ENCODE data around the gene CTDSPL.

The CTDSPL gene

GRCh38 chr3:37996785-37997301 lies 135.2 kb downstream of the CTDSPL start:
- in situ Hi-C loops (cut with MboI; ENCODE audit: low sequenced_read_pairs), result no loop called here

GRCh38 chr3:37997342-37997741 lies 135.7 kb downstream of the CTDSPL start:
- in situ Hi-C loops (cut with MboI; ENCODE audit: low sequenced_read_pairs), result no loop called here

- in situ Hi-C loops (cut with MboI; ENCODE audit: low sequenced_read_pairs), result no loop called here
Measured at GRCh38 chr3:37997791-37998370, 136.2 kb downstream of the CTDSPL start.

GRCh38 chr3:37999836-38000235 lies 138.2 kb downstream of the CTDSPL start:
- in situ Hi-C loops (cut with MboI; ENCODE audit: low sequenced_read_pairs), result no loop called here

GRCh38 chr3:38000242-38000916 lies 138.7 kb downstream of the CTDSPL start:
- in situ Hi-C loops (cut with MboI; ENCODE audit: low sequenced_read_pairs), result no loop called here

GRCh38 chr3:38000965-38001455 lies 139.3 kb downstream of the CTDSPL start:
- in situ Hi-C loops (cut with MboI; ENCODE audit: low sequenced_read_pairs), result no loop called here

GRCh38 chr3:38001456-38002081 lies 139.9 kb downstream of the CTDSPL start:
- in situ Hi-C loops (cut with MboI; ENCODE audit: low sequenced_read_pairs), result no loop called here

- in situ Hi-C loops (cut with MboI; ENCODE audit: low sequenced_read_pairs), result no loop called here
Measured at GRCh38 chr3:38002291-38002876, 140.7 kb downstream of the CTDSPL start.

- in situ Hi-C loops (cut with MboI; ENCODE audit: low sequenced_read_pairs), result no loop called here
Measured at GRCh38 chr3:38002940-38003339, 141.3 kb downstream of the CTDSPL start.

- in situ Hi-C loops (cut with MboI; ENCODE audit: low sequenced_read_pairs), result no loop called here
Measured at GRCh38 chr3:38003371-38003816, 141.7 kb downstream of the CTDSPL start.

- in situ Hi-C loops (cut with MboI; ENCODE audit: low sequenced_read_pairs), result no loop called here
Measured at GRCh38 chr3:38003817-38004414, 142.2 kb downstream of the CTDSPL start.

- in situ Hi-C loops (cut with MboI; ENCODE audit: low sequenced_read_pairs), result no loop called here
Measured at GRCh38 chr3:38004415-38005075, 142.9 kb downstream of the CTDSPL start.

GRCh38 chr3:38005076-38006020 lies 143.7 kb downstream of the CTDSPL start:
- in situ Hi-C loops (cut with MboI; ENCODE audit: low sequenced_read_pairs), result no loop called here

GRCh38 chr3:38006031-38006430 lies 144.4 kb downstream of the CTDSPL start:
- in situ Hi-C loops (cut with MboI; ENCODE audit: low sequenced_read_pairs), result no loop called here

- in situ Hi-C loops (cut with MboI; ENCODE audit: low sequenced_read_pairs), result no loop called here
Measured at GRCh38 chr3:38006445-38006995, 144.8 kb downstream of the CTDSPL start.

GRCh38 chr3:38007754-38008090 lies 146.0 kb downstream of the CTDSPL start:
- in situ Hi-C loops (cut with MboI; ENCODE audit: low sequenced_read_pairs), result no loop called here

- in situ Hi-C loops (cut with MboI; ENCODE audit: low sequenced_read_pairs), result no loop called here
Measured at GRCh38 chr3:38008191-38008701, 146.6 kb downstream of the CTDSPL start.

- in situ Hi-C loops (cut with MboI; ENCODE audit: low sequenced_read_pairs), result no loop called here
Measured at GRCh38 chr3:38008971-38009580, 147.4 kb downstream of the CTDSPL start.
